HEK293T (cell line): ENCODE results near the gene AMN.
A peak's percentile ranks its signal among the peaks of the same experiment; 100 is the strongest.

Source experiments
- CTCF ChIA-PET: fragments of 350-600 bp; formaldehyde crosslinking; extraction: SDS; loops from one replicate; lab custom pipeline; 2021; ENCODE audit warnings: antibody characterized with exemption, inconsistent platforms; lab: Yijun Ruan, JAX
- POLR2A ChIA-PET: fragments of 350-600 bp; formaldehyde crosslinking; extraction: SDS; loops from one replicate; lab custom pipeline; 2020; ENCODE audit warnings: antibody characterized with exemption, inconsistent platforms; lab: Yijun Ruan, JAX
- DNase-seq: peaks from one replicate; pipeline ENCODE4 v3.0.0; 2012; ENCODE audit warnings: mixed read lengths; ENCODE audit errors: extremely low spot score
- ARNT ChIP-seq: fragments of 450-650 bp; IDR thresholded peaks from 2 replicates; pipeline ENCODE4 v1.6.1; 2017; ENCODE audit warnings: mild to moderate bottlenecking
- BHLHE40 ChIP-seq: fragments of 450-650 bp; IDR thresholded peaks from 2 replicates; pipeline ENCODE4 v1.6.1; 2016; ENCODE audit warnings: mild to moderate bottlenecking, moderate library complexity, borderline replicate concordance
- CTBP1 ChIP-seq: fragments of 450-650 bp; IDR thresholded peaks from 2 replicates; pipeline ENCODE4 v1.6.1; 2016; ENCODE audit warnings: borderline replicate concordance
- ELF4 ChIP-seq: fragments of 450-650 bp; IDR thresholded peaks from 2 replicates; pipeline ENCODE4 v1.6.1; 2017; ENCODE audit warnings: antibody characterized with exemption
- FOXA1 ChIP-seq: fragments of 450-650 bp; IDR thresholded peaks from 2 replicates; pipeline ENCODE4 v1.6.1; 2016; ENCODE audit warnings: mild to moderate bottlenecking
- FOXK2 ChIP-seq: fragments of 450-650 bp; IDR thresholded peaks from 2 replicates; pipeline ENCODE4 v1.6.1; 2016; ENCODE audit warnings: mild to moderate bottlenecking
- FOXM1 ChIP-seq: fragments of 450-650 bp; IDR thresholded peaks from 2 replicates; pipeline ENCODE4 v1.6.1; 2017; ENCODE audit warnings: mild to moderate bottlenecking, borderline replicate concordance
- HDGF ChIP-seq: fragments of 450-650 bp; IDR thresholded peaks from 2 replicates; pipeline ENCODE4 v1.6.1; 2017; ENCODE audit warnings: antibody characterized with exemption, borderline replicate concordance
- L3MBTL2 ChIP-seq: fragments of 450-650 bp; conservative IDR thresholded peaks from 2 replicates; pipeline ENCODE4 v1.6.1; 2016; ENCODE audit warnings: mild to moderate bottlenecking
- LEF1 ChIP-seq: fragments of 450-650 bp; IDR thresholded peaks from 2 replicates; pipeline ENCODE4 v1.6.1; 2017; ENCODE audit warnings: mild to moderate bottlenecking, borderline replicate concordance
- NFRKB ChIP-seq: fragments of 450-650 bp; IDR thresholded peaks from 2 replicates; pipeline ENCODE4 v1.6.1; 2016; ENCODE audit warnings: mild to moderate bottlenecking, moderate library complexity
- PKNOX1 ChIP-seq: fragments of 450-650 bp; IDR thresholded peaks from 2 replicates; pipeline ENCODE4 v1.6.1; 2016
- SP1 ChIP-seq: fragments of 450-650 bp; IDR thresholded peaks from 2 replicates; pipeline ENCODE4 v1.6.1; 2017
- SUZ12 ChIP-seq: fragments of 450-650 bp; IDR thresholded peaks from 2 replicates; pipeline ENCODE4 v1.6.1; 2016; ENCODE audit warnings: mild to moderate bottlenecking
- TARDBP ChIP-seq: fragments of 450-650 bp; IDR thresholded peaks from 2 replicates; pipeline ENCODE4 v1.6.1; 2016
- ZNF384 ChIP-seq: fragments of 450-650 bp; IDR thresholded peaks from 2 replicates; pipeline ENCODE4 v1.6.1; 2016

The AMN gene

DNA sequence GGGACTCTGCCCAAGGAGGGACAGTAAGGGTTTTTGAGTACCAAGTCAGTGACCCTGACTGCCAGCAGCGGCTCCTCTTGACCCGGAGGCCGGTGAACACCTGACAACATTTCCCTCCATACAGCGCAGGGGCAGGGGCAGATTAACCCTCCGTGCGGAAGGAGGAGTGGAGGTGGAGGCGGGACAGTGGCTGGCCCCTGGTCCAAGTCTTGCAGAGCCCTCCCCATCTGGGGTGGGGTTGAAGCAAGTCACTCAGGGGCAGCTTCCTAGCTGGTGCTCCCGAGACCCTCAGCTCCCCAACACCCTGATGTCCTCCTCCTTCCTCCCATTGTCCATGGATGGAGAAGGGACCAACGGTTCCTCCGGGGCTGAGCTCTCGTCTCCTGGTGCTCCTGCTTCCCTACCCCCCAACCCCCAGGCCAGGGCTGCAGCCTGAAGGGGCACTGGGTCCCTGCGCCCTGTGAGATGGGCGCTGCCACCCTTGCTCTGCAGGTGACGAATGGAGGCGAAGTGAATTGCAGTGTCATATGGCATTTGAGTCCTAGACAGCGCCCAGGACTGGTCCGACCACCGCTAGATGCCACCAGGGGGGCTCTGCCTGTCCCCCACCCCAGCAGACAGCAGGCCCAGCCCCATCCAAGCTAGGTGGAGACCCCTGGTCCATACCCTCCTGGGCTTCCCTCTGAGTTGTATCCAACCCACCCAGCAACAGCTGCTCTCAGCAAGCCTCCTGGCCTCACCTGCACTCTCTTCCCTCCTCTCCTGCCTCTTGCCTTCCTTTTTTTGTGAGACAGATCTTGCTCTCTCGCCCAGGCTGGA, 7.0 kb upstream of the AMN start:
- ChIA-PET CTCF (interaction anchor here (0.6 to 1.3 kb wide), 4 partner anchors 34 to 223 kb away, joined by 3 to 12 read pairs (median 5); no protein-coding TSS in a partner anchor), POLR2A (no interaction called here)

GRCh38 chr14:102916347-102917055, 6.0 kb upstream of the AMN start:
- ChIA-PET POLR2A (no interaction called here), CTCF (no interaction called here)
- no peak for TF ChIP-seq ARNT
- TF ChIP-seq BHLHE40 = no peak
- TF ChIP-seq ELF4 = no peak
- no peak for TF ChIP-seq PKNOX1
- TF ChIP-seq FOXK2 = no peak
- TF ChIP-seq ZNF384 = no peak
- no peak for TF ChIP-seq SP1
- TF ChIP-seq FOXM1 = no peak
- TF ChIP-seq CTBP1 = no peak
- TF ChIP-seq SUZ12 = no peak
- no peak for TF ChIP-seq LEF1
- no peak for TF ChIP-seq TARDBP
- no peak for TF ChIP-seq L3MBTL2
- no peak for TF ChIP-seq HDGF
- no peak for TF ChIP-seq NFRKB
- no peak for TF ChIP-seq FOXA1
- DNase-seq = no peak

More for the DNA sequence above, 7.0 kb upstream of the AMN start:
- DNase-seq = no peak
- no peak for TF ChIP-seq BHLHE40
- no peak for TF ChIP-seq ELF4
- TF ChIP-seq FOXA1 = no peak
- no peak for TF ChIP-seq HDGF
- TF ChIP-seq ARNT = no peak
- no peak for TF ChIP-seq NFRKB
- no peak for TF ChIP-seq LEF1
- no peak for TF ChIP-seq TARDBP
- TF ChIP-seq ZNF384 = no peak
- no peak for TF ChIP-seq SUZ12
- TF ChIP-seq FOXK2 = no peak
- no peak for TF ChIP-seq PKNOX1
- no peak for TF ChIP-seq L3MBTL2
- TF ChIP-seq CTBP1 = no peak

GRCh38 chr14:102917056-102917385, 5.4 kb upstream of the AMN start:
- CTCF ChIA-PET = interaction anchor here (1.0 kb wide), 1 partner anchor 222 kb away, joined by 7 read pairs; no protein-coding TSS in a partner anchor
- POLR2A ChIA-PET = no interaction called here
- no peak for TF ChIP-seq SUZ12
- TF ChIP-seq CTBP1 = no peak
- no peak for TF ChIP-seq ARNT
- no peak for TF ChIP-seq FOXK2
- no peak for TF ChIP-seq LEF1
- TF ChIP-seq FOXA1 = no peak
- no peak for TF ChIP-seq SP1
- TF ChIP-seq HDGF = no peak
- TF ChIP-seq PKNOX1 = no peak
- TF ChIP-seq ZNF384 = no peak
- no peak for TF ChIP-seq L3MBTL2
- TF ChIP-seq NFRKB = no peak
- no peak for TF ChIP-seq BHLHE40
- no peak for TF ChIP-seq FOXM1
- TF ChIP-seq ELF4 = no peak
- DNase-seq = no peak

DNA sequence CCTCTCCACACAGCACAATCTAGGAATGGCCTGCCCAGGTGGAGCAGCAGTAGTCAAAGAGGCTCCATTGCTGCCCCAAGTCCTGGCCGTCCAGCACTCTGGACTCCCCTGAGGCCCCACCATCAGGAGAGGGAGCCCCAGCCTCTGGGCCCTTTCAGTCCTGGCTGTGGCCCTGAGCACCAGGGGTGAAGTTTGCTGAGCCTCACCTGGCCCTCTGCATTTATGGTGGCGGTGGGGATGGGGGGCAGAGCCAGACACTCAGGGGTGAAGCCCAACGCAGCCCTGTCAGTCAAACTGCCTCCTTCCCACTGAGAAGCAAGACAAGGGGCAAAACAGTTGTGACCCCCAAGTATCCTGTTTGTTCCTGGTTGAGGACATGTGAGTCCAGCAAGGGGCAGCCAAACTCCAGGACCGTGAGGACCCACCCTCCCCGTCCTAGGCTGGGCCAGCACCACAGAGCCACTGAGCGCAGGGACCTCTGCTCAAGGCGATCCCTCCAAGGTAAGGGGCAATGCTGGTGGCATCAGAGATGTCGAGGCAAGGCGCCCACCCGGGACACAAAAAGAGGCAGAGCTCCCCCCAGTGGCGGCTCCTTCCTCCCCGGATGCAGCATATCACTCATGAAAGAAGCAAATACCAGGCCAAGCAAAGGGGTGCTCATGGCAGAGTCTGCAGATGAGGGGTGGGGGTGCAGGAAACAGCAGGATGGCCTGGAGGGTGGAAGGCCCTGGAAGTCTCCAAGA, 4.8 kb upstream of the AMN start:
- peak; percentile 78 for DNase-seq
- TF ChIP-seq SP1 (no peak), LEF1 (no peak), PKNOX1 (no peak), CTBP1 (no peak)

DNA sequence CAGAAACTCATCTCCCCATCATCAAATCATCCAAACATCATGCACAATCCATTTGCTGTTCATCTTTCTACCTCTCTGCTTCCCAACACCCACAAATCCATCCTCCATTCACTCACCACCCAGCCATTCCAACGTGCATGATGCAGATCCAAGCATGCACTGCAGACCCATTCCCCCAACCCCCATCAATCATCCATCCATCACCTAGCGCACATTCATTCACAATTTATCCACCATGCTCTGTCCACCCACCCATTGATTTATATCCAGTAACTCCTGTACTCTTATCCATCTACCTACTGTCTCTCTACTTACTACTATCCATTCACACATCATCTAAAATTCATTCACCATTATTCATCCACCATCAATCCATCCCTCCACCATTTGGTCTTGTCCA, 4.0 kb upstream of the AMN start:
- ChIA-PET CTCF (interaction anchor here (0.6 kb wide), 1 partner anchor 73 kb away, joined by 3 read pairs; no protein-coding TSS in a partner anchor), POLR2A (no interaction called here)
- TF ChIP-seq PKNOX1 (peak; percentile 55), ELF4 (no peak)
- no peak for DNase-seq

More for the DNA sequence above, 4.8 kb upstream of the AMN start:
- POLR2A ChIA-PET = no interaction called here
- CTCF ChIA-PET = interaction anchor here (0.6 to 1.0 kb wide), 2 partner anchors 74 to 223 kb away, joined by 3 to 7 read pairs; no protein-coding TSS in a partner anchor
